HL-60 (cell line): ENCODE results near the gene PLEKHG5.

ENCODE experiments used
- DNase-seq, 2 experiments: peaks; one replicate each; pipeline ENCODE4 v3.0.0-alpha.2; 2010 to 2020; ENCODE audit warnings: low read depth in 1 of 2, low spot score in 1 of 2
- H3K27ac ChIP-seq: fragments of 250-450 bp; sonication (Bioruptor Pico); replicated peaks from 2 replicates; pipeline ENCODE4 v1.5.1; 2020; ENCODE audit warnings: mild to moderate bottlenecking, moderate library complexity
- H3K27me3 ChIP-seq: fragments of 250-450 bp; sonication (Bioruptor Pico); 2 replicates; pipeline ENCODE4 v1.5.1; 2021; ENCODE audit warnings: mild to moderate bottlenecking, moderate library complexity; ENCODE audit not compliant: insufficient read depth, poor library complexity, severe bottlenecking
- H3K4me3 ChIP-seq: replicated peaks from 2 replicates; pipeline ENCODE4 v1.5.1; 2011; ENCODE audit warnings: mild to moderate bottlenecking, control low read depth, low read length; ENCODE audit not compliant: insufficient read depth
- GABPA ChIP-seq: IDR thresholded peaks from 2 replicates; pipeline ENCODE4 v1.6.1; 2012; ENCODE audit warnings: low read depth
- POLR2AphosphoS5 ChIP-seq: IDR thresholded peaks from 2 replicates; pipeline ENCODE4 v1.6.1; 2012; ENCODE audit warnings: low read depth
- SPI1 ChIP-seq: IDR thresholded peaks from 2 replicates; pipeline ENCODE4 v1.6.1; 2012; ENCODE audit warnings: low read depth, mild to moderate bottlenecking, borderline replicate concordance
- TF ChIP-seq, protein P1 (sequence below): IDR thresholded peaks from one replicate; pipeline ENCODE4 v1.5.1; 2011; ENCODE audit warnings: low read length, control low read depth, inconsistent platforms; ENCODE audit not compliant: insufficient read depth
- TF ChIP-seq, protein P2 (sequence below): IDR thresholded peaks from 2 replicates; pipeline ENCODE4 v1.6.1; 2012; ENCODE audit warnings: low read depth; ENCODE audit not compliant: insufficient replicate concordance

The PLEKHG5 gene

DNA sequence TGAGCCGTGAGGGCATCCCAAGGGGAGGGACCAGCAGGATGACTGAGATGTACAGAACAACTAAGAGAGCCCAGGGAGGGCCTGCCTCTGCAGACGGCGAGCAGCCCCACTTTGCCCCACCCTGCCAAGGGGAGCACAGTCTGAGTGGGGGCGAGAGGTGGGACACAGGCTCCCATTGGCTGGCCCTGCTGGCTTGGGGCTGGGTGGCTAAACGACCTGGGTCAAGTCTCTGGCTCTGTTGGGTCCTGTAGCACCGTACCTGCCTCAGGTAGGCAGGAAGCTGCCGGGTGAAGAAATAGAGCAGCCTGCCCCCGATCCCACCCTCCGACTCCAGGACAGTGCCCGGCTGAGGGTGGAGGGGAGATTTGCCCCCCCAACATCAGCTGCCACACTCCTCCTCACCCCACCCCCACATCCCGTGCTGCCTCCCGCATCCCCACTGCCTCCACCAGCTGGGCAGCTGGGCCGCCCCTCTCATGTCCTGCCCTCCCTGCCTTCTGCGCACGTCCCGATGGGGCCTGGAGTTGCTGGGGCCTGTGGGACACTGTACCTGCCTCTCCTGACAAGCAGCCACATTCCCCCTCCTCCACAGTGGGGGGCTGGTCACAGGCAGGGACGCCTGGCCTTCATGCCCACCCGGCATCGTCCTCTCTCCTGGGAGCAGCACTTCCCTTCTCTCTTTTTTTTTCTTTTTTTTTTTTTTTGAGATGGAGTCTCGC, 12.6 kb upstream of the PLEKHG5 start:
- DNase-seq: no peak
- Histone ChIP-seq H3K27me3 (peaks cover 10% of the 10 kb centered on the region), H3K4me3 (no peak overlapping the region), H3K27ac (no peak overlapping the region)
- TF ChIP-seq, protein P1, sequence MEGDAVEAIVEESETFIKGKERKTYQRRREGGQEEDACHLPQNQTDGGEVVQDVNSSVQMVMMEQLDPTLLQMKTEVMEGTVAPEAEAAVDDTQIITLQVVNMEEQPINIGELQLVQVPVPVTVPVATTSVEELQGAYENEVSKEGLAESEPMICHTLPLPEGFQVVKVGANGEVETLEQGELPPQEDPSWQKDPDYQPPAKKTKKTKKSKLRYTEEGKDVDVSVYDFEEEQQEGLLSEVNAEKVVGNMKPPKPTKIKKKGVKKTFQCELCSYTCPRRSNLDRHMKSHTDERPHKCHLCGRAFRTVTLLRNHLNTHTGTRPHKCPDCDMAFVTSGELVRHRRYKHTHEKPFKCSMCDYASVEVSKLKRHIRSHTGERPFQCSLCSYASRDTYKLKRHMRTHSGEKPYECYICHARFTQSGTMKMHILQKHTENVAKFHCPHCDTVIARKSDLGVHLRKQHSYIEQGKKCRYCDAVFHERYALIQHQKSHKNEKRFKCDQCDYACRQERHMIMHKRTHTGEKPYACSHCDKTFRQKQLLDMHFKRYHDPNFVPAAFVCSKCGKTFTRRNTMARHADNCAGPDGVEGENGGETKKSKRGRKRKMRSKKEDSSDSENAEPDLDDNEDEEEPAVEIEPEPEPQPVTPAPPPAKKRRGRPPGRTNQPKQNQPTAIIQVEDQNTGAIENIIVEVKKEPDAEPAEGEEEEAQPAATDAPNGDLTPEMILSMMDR: no peak
- TF ChIP-seq POLR2AphosphoS5 (no peak), SPI1 (no peak), GABPA (no peak)
- TF ChIP-seq, protein P2, sequence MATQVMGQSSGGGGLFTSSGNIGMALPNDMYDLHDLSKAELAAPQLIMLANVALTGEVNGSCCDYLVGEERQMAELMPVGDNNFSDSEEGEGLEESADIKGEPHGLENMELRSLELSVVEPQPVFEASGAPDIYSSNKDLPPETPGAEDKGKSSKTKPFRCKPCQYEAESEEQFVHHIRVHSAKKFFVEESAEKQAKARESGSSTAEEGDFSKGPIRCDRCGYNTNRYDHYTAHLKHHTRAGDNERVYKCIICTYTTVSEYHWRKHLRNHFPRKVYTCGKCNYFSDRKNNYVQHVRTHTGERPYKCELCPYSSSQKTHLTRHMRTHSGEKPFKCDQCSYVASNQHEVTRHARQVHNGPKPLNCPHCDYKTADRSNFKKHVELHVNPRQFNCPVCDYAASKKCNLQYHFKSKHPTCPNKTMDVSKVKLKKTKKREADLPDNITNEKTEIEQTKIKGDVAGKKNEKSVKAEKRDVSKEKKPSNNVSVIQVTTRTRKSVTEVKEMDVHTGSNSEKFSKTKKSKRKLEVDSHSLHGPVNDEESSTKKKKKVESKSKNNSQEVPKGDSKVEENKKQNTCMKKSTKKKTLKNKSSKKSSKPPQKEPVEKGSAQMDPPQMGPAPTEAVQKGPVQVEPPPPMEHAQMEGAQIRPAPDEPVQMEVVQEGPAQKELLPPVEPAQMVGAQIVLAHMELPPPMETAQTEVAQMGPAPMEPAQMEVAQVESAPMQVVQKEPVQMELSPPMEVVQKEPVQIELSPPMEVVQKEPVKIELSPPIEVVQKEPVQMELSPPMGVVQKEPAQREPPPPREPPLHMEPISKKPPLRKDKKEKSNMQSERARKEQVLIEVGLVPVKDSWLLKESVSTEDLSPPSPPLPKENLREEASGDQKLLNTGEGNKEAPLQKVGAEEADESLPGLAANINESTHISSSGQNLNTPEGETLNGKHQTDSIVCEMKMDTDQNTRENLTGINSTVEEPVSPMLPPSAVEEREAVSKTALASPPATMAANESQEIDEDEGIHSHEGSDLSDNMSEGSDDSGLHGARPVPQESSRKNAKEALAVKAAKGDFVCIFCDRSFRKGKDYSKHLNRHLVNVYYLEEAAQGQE: no peak

DNA sequence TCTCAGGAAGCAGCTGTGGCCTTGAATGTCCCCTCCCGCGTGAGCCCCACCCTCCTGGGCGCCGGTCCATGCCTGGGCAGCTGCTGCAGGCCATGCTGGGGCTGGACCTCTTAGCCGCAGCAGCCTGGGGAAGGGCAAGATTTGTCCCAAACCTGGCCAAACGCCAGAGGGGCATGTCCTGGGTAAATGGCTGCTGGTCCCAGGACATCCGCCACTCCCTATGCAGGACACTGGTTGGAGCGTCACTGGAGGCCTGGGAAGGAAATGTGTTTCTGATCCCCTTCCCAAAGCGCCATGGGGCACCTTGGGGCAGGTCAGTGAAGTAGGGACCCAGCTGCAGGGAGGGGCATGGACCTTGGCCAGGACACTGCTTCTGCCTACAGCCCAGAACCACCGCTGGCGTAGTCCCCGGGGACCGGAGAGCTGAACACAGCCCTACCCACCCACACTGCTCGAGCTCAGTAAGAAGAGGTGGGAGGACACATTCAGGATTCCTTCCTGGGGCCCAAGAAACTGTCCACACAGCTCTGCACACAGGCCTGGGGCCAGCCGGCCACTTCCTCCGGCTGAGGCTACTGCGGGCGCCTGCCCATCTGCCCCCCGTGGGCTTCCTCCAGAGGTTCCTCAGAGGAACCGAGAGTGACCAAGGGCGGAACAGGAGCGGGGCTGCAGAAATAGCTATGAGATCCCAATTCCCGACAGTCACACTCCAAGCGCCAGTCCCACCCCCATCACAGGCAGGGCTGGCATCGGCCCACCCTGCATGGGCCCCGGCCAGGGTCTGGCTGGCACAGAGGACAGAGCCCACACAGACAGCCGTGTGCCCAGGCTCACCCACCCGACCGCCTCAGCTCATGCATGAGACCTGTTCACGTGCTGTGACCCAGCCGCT, 10.8 kb upstream of the PLEKHG5 start:
- TF ChIP-seq GABPA (no peak), POLR2AphosphoS5 (no peak), SPI1 (no peak)
- TF ChIP-seq, protein P1: no peak
- TF ChIP-seq, protein P2: no peak
- DNase-seq: no peak
- Histone ChIP-seq H3K27me3 (peaks cover 23% of the 10 kb centered on the region), H3K27ac (no peak overlapping the region), H3K4me3 (no peak overlapping the region)

DNA sequence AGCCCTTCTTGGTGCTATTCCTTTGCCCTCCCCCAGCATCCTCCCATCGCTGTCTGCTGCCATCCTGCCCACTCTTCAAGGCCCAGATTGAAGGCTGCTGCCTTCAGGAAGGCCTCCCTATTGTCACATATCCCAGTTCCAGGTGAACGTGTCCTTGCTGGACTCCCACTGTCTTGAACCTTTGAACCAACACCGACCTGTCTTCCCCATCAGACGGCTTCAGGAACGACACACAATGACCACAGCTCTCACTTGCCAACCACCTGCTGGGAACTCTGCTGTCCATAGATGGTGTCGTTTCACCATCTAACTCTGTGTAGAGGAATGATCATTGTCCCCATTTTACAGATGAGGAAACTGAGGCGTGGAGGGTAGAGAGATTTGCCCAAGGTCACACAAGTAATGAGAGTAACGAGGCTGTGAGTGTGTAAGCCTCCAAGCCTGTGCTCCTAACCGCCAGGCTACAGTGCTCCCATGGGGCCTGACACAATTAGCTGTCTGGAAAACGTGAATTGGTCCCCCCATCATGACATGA, 9.9 kb upstream of the PLEKHG5 start:
- Histone ChIP-seq H3K4me3 (no peak overlapping the region), H3K27me3 (peaks cover 30% of the 10 kb centered on the region), H3K27ac (no peak overlapping the region)
- TF ChIP-seq GABPA: no peak
- TF ChIP-seq SPI1: no peak
- TF ChIP-seq, protein P2: no peak
- TF ChIP-seq, protein P1: no peak
- TF ChIP-seq POLR2AphosphoS5: no peak
- DNase-seq: no peak
